Erythroblast (primary cell): ENCODE results near the gene ITPKA.

Experiments used
- DNase-seq, 2 experiments: peaks; one replicate each; lab custom pipeline; 2025; lab: John Stamatoyannopoulos, UW
- GATA1 ChIP-seq: IDR thresholded peaks from 2 replicates; pipeline ENCODE4 v1.6.1; 2011; ENCODE audit warnings: low read depth, mild to moderate bottlenecking, control low read depth, low read length, moderate library complexity
- POLR2A ChIP-seq: IDR thresholded peaks from 2 replicates; pipeline ENCODE4 v1.6.1; 2011; ENCODE audit warnings: mild to moderate bottlenecking, low read length

The ITPKA gene

GRCh38 chr15:41544650-41545015 lies 51.0 kb downstream of the ITPKA start:
- DNase-seq: no peak
- TF ChIP-seq GATA1 (no peak), POLR2A (no peak)

- no peak for DNase-seq
- TF ChIP-seq POLR2A (no peak), GATA1 (no peak)
Measured at GRCh38 chr15:41545218-41545617, 51.5 kb downstream of the ITPKA start.

GRCh38 chr15:41546851-41547786 lies 53.4 kb downstream of the ITPKA start:
- TF ChIP-seq GATA1: no peak
- peak in 1 of 2 experiments; percentile 17 for DNase-seq

- TF ChIP-seq POLR2A (no peak), GATA1 (no peak)
Measured at GRCh38 chr15:41550066-41550775, 56.5 kb downstream of the ITPKA start.

More at GRCh38 chr15:41550066-41550775, 56.5 kb downstream of the ITPKA start:
- DNase-seq: no peak
